ENCODE measurements around the gene PRKG1.
"Not testable (repeated sequence)": the region's sequence is repeated elsewhere in the genome, so short reads cannot be mapped to it uniquely, and the experiment has no call there.

PRKG1 gene

GRCh38 chr10:51342381-51342780, 268.1 kb downstream of the PRKG1 start:
- DNase-seq: no peak

- DNase-seq: no peak
These were observed 269.1 kb downstream of the PRKG1 start for GRCh38 chr10:51343391-51343790.

- DNase-seq: no peak
These were observed 270.1 kb downstream of the PRKG1 start for GRCh38 chr10:51344371-51344770.

- DNase-seq: no peak
These were observed 274.3 kb downstream of the PRKG1 start for GRCh38 chr10:51348622-51349021.

DNA sequence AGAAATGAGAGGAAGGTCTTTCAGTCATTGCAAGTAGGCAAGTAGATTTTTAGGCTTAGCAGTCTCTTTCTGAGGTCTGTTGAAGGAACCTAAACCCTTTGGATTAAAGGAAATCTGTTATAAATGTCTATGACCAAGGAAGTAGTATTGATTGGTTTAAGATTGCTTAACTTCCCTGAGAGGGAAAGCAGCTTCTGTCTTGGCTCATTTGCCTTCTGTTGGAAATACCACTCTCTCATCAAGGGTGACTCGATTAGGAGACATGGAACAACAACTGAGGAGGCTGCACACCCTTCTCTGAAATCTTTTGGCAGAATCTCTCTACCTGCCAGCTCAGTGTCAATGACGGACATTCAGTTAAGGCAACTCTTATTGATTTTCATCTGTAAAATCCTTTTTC, 282.9 kb downstream of the PRKG1 start:
- DNase-seq: no peak

GRCh38 chr10:51358227-51358626, 283.9 kb downstream of the PRKG1 start:
- no peak for DNase-seq

DNA sequence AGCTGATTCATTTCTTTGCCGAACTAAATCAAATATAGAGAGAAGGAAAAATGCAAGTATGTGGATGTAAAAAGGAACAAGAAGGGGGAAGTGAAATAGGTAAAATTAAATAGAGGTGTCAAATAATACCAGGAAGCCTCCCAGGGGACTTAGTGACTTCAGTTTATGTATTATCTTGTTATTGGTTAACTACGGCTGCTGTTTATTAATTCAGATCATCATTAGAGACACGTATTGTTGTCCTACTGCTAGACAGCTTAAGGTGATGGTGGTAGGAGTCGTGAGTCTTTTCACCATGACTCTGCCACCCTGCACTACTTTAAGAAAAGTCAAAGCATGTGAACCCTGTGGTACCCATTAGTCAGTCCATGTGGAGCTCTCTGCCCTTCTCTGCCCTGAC, 289.1 kb downstream of the PRKG1 start:
- no peak for DNase-seq

DNA sequence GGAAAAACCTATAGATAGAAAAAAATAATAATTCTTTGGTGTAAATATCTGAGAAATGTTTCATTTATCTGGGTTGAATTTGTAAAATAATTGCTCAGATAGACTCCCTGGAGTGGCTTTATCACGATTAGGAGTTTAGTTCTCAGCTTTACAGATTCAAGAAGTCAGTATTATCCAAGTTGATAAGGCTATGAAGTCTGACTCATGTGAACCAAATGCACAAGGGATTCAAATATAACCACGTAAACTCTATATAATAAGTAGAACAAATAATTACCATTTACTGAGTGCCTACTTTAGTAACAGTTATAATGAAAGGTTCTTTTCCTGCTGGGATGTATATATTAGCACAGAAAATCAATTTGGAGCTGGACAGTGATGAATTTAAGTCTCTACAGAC, 290.4 kb downstream of the PRKG1 start:
- DNase-seq: no peak

- DNase-seq: no peak
These were observed 291.8 kb downstream of the PRKG1 start for GRCh38 chr10:51366044-51366443.

DNA sequence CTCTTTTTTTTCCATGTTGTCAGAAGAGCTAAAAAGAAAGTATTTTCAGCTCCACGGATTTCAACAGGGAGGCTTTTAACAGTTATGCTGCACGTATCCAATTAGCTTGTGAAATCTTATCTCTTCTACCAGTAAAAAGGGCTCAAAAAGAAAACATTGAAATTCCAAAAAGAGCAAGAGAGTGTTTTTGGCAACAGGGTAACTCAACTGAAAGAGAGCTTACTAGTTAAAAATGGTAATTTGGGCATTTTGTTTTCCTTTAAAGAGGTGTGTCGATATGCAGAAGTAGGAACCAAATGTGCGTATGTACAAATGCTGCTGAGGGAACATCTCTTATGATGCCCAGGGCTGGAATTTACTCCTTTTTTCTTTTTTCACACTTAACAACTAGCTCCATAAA, 292.8 kb downstream of the PRKG1 start:
- DNase-seq: peak; percentile 6

DNA sequence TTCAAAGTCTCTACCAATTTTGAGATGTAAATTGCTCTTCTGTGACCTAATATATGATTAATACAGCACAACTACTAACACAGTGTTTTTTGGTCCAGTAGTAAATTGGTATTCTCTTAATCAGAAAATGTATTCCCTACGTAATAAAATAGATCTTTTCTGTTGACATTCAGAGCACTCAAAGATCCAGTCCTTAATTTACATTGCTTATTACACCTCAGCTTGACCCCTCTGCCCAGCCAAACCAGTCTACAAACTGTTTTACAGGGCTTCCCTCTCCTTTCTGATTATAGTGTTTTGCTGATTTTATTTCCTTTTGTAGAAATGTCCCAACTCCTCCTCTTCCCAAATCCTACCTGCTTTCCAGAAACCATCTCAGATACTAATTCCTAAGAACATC, 293.4 kb downstream of the PRKG1 start:
- DNase-seq: no peak

DNA sequence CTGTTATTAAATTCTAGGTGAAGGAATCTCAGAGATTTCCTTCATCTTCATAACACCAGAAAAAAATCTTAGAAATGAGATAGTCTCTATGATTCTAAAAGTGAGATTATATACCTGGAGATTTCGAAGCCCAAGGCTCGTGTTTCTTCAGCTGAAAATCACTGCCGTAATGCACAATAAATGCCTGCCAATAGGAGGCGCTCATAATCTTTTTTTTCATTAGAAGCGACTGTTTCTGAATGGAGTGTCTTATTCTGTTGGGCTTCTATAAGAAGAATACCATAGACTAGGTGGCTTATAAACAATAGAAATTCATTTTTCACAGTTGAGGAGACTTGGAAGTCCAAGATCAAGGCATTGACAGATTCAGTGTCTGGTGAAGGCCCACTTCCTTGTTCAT, 294.7 kb downstream of the PRKG1 start:
- no peak for DNase-seq

GRCh38 chr10:51369903-51370302, 295.6 kb downstream of the PRKG1 start:
- DNase-seq: no peak

DNA sequence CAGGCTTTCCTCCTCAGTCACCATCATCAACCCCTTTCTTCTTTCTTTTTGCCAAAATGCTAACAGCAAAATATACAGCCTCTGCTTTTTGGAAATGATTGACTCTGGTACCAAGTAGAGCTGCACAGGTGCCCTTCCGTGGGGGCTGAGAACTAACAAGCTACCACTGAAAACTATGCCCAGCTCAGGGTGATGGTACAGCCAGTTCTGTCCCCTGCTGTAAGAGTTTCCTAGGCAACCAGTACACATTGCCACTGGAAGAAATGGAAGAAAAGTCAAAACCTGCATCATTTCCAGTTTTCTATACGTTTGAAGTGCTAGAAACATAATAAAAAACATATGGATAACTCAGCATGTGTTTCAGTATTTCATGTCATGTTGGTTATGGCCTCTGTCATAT, 297.5 kb downstream of the PRKG1 start:
- DNase-seq: no peak

DNA sequence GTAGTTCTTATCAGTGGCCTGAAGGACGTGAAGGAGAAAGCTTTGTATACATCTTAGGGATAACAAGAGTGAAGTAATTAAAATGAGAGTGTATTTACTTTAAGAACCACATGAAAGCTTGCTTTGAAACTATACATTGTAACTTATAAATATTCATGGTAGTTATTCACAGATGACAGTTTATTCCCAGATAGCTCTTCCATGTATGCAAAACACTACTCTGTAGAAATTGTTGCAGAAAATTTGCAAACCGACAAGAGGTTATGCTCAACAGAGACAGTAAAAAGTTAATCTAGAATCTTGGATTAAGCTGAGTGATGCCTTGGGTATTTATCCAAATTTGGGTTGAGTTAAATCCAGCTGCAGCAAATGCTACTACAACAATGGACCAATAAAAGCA, 301.5 kb downstream of the PRKG1 start:
- DNase-seq: no peak

GRCh38 chr10:51377070-51377931, 303.0 kb downstream of the PRKG1 start:
- DNase-seq: no peak

GRCh38 chr10:51377932-51378599, 303.8 kb downstream of the PRKG1 start:
- DNase-seq: no peak

- DNase-seq: no peak
These were observed 307.9 kb downstream of the PRKG1 start for GRCh38 chr10:51382181-51382580.

DNA sequence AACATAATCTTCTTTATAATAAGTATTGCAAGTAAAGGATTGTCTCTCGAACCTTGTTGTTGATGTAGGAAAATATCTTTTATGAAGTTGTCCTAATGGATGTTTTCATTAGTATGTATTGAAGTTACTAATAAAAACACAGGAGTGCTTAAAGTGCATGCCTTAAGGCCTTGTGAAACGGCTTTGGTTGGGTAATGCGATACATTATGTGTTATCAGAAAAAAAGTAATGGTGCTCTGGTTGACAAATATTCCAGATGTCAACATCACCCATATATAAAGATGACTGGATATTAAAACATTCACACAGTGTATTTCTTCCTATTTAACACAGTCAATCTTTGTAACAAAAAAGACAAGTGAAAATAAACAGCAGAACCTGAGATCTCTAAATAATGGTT, 310.7 kb downstream of the PRKG1 start:
- DNase-seq: no peak

GRCh38 chr10:51386248-51386885, 312.1 kb downstream of the PRKG1 start:
- DNase-seq: no peak

DNA sequence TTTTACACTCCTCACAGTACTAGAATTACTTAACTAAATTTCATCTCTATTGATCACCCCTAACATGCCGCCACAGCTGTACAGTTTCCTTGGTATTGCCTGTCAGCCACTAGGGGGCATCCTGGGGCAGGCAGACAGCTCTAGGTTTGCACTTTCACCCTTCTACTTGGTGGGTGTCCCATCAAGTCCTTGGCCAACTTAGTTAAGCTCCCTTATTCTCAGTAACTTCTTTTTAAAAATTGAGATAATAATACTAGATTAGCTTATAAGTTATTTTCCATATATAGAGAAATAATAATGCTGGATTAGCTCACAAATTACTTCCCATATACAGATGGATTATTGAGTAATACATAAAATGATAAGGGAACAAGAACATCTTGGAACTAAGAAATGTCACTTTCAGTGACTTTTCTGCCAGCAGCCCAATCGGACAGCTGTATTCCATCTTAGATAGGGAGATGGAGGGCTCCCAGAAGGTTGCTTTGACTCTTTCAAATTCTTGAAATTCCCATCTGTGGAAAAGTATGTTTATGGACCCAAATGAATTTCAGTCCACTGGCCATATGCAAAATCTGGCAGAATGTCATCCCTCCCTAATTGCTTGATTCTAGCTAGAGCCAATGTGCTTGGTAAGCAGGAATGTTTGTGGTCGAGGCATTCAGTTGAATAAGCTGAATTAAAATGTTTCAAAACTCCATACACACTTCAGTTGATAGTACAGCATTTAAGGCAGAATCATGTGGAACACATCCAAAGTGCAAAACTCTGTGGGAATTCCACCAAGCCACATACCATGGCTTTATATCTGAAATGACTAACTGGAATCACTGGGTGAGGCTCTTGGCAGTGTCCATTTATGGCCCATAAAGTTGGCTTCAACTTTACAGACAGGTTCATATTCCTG, 315.4 kb downstream of the PRKG1 start:
- no peak for DNase-seq

GRCh38 chr10:51393006-51393405, 318.7 kb downstream of the PRKG1 start:
- DNase-seq: not testable (repeated sequence)

DNA sequence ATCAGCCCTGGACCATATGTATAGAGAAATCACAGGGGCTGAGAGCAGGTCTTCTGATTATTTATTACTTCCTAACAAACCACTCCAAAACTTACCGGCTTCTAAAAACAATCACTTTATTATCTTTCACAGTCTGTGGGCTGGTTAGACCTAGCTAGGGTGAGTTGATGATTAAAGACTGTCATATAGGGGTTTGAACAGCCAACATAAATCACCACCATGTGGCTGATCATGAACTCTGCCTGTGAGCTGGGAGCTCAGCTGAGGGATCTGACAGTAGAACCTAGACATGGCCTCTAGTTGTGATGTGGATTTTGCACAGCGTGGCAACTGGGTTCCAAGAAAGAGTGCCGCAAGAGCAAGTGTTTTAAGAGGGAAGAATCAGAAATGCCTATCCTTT, 319.8 kb downstream of the PRKG1 start:
- no peak for DNase-seq
